Spleen (tissue), 11 donors: ENCODE results near the gene EZH1. TPM values are rescaled to one million over a fixed set of nuclear protein-coding genes. Genes with fewer than 3 reads are reported as not detected.

ENCODE experiments used
- DNase-seq: peaks from one replicate; pipeline ENCODE4 v3.0.0-alpha.2; 2020
- H3K27ac ChIP-seq, 8 donors: fragments of 200-600 bp; sonication (generic) in 7 of 8; 1 replicate in 4 of 8; 2 replicates in 4 of 8; pipeline versions ENCODE4 v1.5.0 to v1.8.0; 2016 to 2021; ENCODE audit warnings: inconsistent platforms in 4 of 8, mild to moderate bottlenecking in 4 of 8, moderate library complexity in 1 of 8
- H3K27me3 ChIP-seq, 7 donors: fragments of 200-600 bp; sonication (generic) in 6 of 7; replicated peaks in 1 of 7; 1 replicate in 4 of 7; 2 replicates in 3 of 7; pipeline versions ENCODE4 v1.5.0 to v1.8.0; 2016 to 2021; ENCODE audit warnings: inconsistent platforms in 3 of 7, mild to moderate bottlenecking in 1 of 7
- H3K36me3 ChIP-seq, 6 donors: fragments of 200-600 bp; sonication (generic) in 5 of 6; 1 replicate in 4 of 6; 2 replicates in 2 of 6; pipeline versions ENCODE4 v1.5.0 to v1.8.0; 2016 to 2021; ENCODE audit warnings: inconsistent platforms in 2 of 6
- H3K4me1 ChIP-seq, 6 donors: fragments of 200-600 bp; sonication (generic) in 5 of 6; 1 replicate in 3 of 6; 2 replicates in 3 of 6; pipeline versions ENCODE4 v1.5.0 to v1.8.0; 2016 to 2021; ENCODE audit warnings: inconsistent platforms in 3 of 6
- H3K4me3 ChIP-seq, 8 donors: fragments of 200-600 bp; sonication (generic) in 7 of 8; 1 replicate in 4 of 8; 2 replicates in 4 of 8; pipeline versions ENCODE4 v1.5.0 to v1.8.0; 2016 to 2021; ENCODE audit warnings: inconsistent platforms in 4 of 8, mild to moderate bottlenecking in 4 of 8, moderate library complexity in 2 of 8
- H3K9me3 ChIP-seq, 8 donors: fragments of 200-600 bp; sonication (generic) in 7 of 8; 1 replicate in 4 of 8; 2 replicates in 4 of 8; pipeline versions ENCODE4 v1.5.0 to v1.8.0; 2016 to 2021; ENCODE audit warnings: inconsistent platforms in 4 of 8
- CTCF ChIP-seq, 11 experiments: fragments of 200-600 bp in 7 of 11; fragments of 450-650 bp in 4 of 11; sonication (generic) in 4 of 11; IDR thresholded peaks in 8 of 11; conservative IDR thresholded peaks in 3 of 11; 1 replicate in 7 of 11; 2 replicates in 4 of 11; pipeline versions ENCODE4 v1.4.0 to v1.8.0; 2016 to 2021; ENCODE audit warnings: antibody characterized with exemption in 11 of 11, inconsistent platforms in 4 of 11, mild to moderate bottlenecking in 1 of 11
- POLR2A ChIP-seq, 3 donors: fragments of 450-650 bp; IDR thresholded peaks; one replicate each; pipeline ENCODE4 v1.5.1; 2017; ENCODE audit warnings: antibody characterized with exemption in 3 of 3, mild to moderate bottlenecking in 1 of 3
- POLR2AphosphoS5 ChIP-seq, 3 donors: sonication (generic); formaldehyde crosslinking; IDR thresholded peaks; one replicate each; pipeline ENCODE4 v1.5.1; 2017; ENCODE audit warnings: antibody characterized with exemption in 3 of 3
- WGBS, 5 donors: extraction: QIAGEN DNeasy Blood & Tissue Kit in 3 of 5; methylation state at CpG; one replicate each; pipeline versions ENCODE4 v1.1.5 to v1.1.7; 2013 to 2018; 5-methylcytosine and 5-hydroxymethylcytosine counted together
- intact Hi-C: fragments of 100-400 bp; cut with DNase I; formaldehyde crosslinking; loops from one replicate; pipeline ENCODE4 v1.15.0; 2023; ENCODE audit warnings: low total_unique reads
- polyA plus RNA-seq, 3 donors: library from polyadenylated mRNA; stranded (reverse); fragments of 200-250 nt; gene quantifications; one replicate each; pipeline ENCODE4 v1.2.1, GENCODE V29; 2013
- total RNA-seq, 7 donors: library from RNA; depleted of rRNA in 3 of 7; stranded (reverse); fragments of >200 nt in 3 of 7; fragmentation: NEBNext Ultra II Directional in 4 of 7; extraction: Animal tissue kit (Norgen Biotek cat#: 25700) in 4 of 7; gene quantifications; one replicate each; pipeline versions ENCODE4 v1.1.0 to v1.2.1, GENCODE V29; 2016 to 2021
- donor health status: healthy with polysubstance abuse.
- donor health status: DM: no; HTN: no; CAD: no; lungs with moderate emphysema.
- donor health status: DM: no; HTN: no; CAD: no.
- donor health status: Bipolar disorder and iron deficiency.
- donor health status: healthy.
- donor health status: DM: no; HTN: no; CAD: no.
- donor health status: DM: yes; HTN: yes; CAD: no.

The EZH1 gene
- total and polyA plus RNA-seq, 10 donors, result 24.1 to 104 (median 68.0) TPM

- Histone ChIP-seq H3K27ac (no peak overlapping the region), H3K9me3 (no peaks in the 10 kb centered on the region), H3K27me3 (no peaks in the 10 kb centered on the region), H3K4me1 (peaks cover 0 to 33% (median 4%) of the 10 kb centered on the region in 6 donors), H3K4me3 (no peak overlapping the region), H3K36me3 (peaks cover 0 to 98% (median 68%) of the 10 kb centered on the region in 6 donors)
- no peak for DNase-seq
- WGBS, 5 donors, result 83 to 90% (median 87%) methylated on average over 10 of the region's 10 CpGs
- TF ChIP-seq POLR2AphosphoS5 (IDR thresholded peaks at IDR 0.05), result no peak
- no peak for TF ChIP-seq POLR2A (IDR thresholded peaks at IDR 0.05)
- TF ChIP-seq CTCF (IDR thresholded peaks at IDR 0.05 in 8 of 11, conservative IDR thresholded peaks at IDR 0.05 in 3 of 11), result no peak
- intact Hi-C loops, result no loop called here
Observed at GRCh38 chr17:42700586-42701289, 44.1 kb downstream of the EZH1 start.

GRCh38 chr17:42699415-42699740 is 45.5 kb downstream of the EZH1 start:
- WGBS, 5 donors, result 87 to 98% (median 91%) methylated on average over 4 of the region's 4 CpGs
- intact Hi-C loops, result no loop called here

GRCh38 chr17:42698736-42699414 is 46.0 kb downstream of the EZH1 start:
- 68 to 84% (median 80%) methylated on average over 2 of the region's 2 CpGs for WGBS, 5 donors
- Histone ChIP-seq H3K4me1 (peaks cover 0 to 21% (median 2%) of the 10 kb centered on the region in 6 donors), H3K27me3 (no peaks in the 10 kb centered on the region), H3K9me3 (no peaks in the 10 kb centered on the region), H3K4me3 (no peak overlapping the region), H3K27ac (peak overlapping the region in 3 of 8 donors; percentile 25 to 27 (median 26)), H3K36me3 (peaks cover 0 to 97% (median 58%) of the 10 kb centered on the region in 6 donors)
- intact Hi-C loops, result no loop called here
- TF ChIP-seq POLR2AphosphoS5 (IDR thresholded peaks at IDR 0.05), result peak in 1 of 3 donors; percentile 7
- TF ChIP-seq CTCF (IDR thresholded peaks at IDR 0.05 in 8 of 11, conservative IDR thresholded peaks at IDR 0.05 in 3 of 11), result no peak
- DNase-seq, result no peak

More at GRCh38 chr17:42699415-42699740, 45.5 kb downstream of the EZH1 start:
- no peak for DNase-seq
- no peak for TF ChIP-seq POLR2AphosphoS5 (IDR thresholded peaks at IDR 0.05)
- TF ChIP-seq POLR2A (IDR thresholded peaks at IDR 0.05), result no peak
- TF ChIP-seq CTCF (IDR thresholded peaks at IDR 0.05 in 8 of 11, conservative IDR thresholded peaks at IDR 0.05 in 3 of 11), result no peak
- no peaks in the 10 kb centered on the region for H3K9me3 ChIP-seq
- H3K27ac ChIP-seq, result peak overlapping the region in 3 of 8 donors; percentile 15 to 27 (median 26)
- no peaks in the 10 kb centered on the region for H3K27me3 ChIP-seq
- H3K4me1 ChIP-seq, result peaks cover 0 to 21% (median 2%) of the 10 kb centered on the region in 6 donors
- no peak overlapping the region for H3K4me3 ChIP-seq
- H3K36me3 ChIP-seq, result peaks cover 0 to 98% (median 63%) of the 10 kb centered on the region in 6 donors
